GM12865 (cell line): ENCODE results near the gene MCC.

Experiments used
- DNase-seq: peaks from one replicate; pipeline ENCODE4 v3.0.0; 2010; ENCODE audit warnings: low read depth
- H3K4me3 ChIP-seq: 2 replicates; pipeline ENCODE4 v1.5.1; 2011; ENCODE audit warnings: mild to moderate bottlenecking, low read depth, low read length, control low read depth
- CTCF ChIP-seq: IDR thresholded peaks from 2 replicates; pipeline ENCODE4 v1.5.1; 2011; ENCODE audit warnings: low read length, control low read depth, low read depth, inconsistent platforms; ENCODE audit not compliant: insufficient read depth; ENCODE audit errors: missing control alignments

MCC gene

GRCh38 chr5:113092683-113093082 lies 395.6 kb downstream of the MCC start:
- no peak for DNase-seq
- H3K4me3 ChIP-seq, result no peak overlapping the region
- TF ChIP-seq CTCF, result no peak

GRCh38 chr5:113091622-113092021 lies 396.6 kb downstream of the MCC start:
- DNase-seq, result no peak
- no peak overlapping the region for H3K4me3 ChIP-seq
- no peak for TF ChIP-seq CTCF

GRCh38 chr5:113090336-113091106 lies 397.7 kb downstream of the MCC start:
- H3K4me3 ChIP-seq, result no peak overlapping the region
- peak; percentile 13 for DNase-seq
- TF ChIP-seq CTCF, result no peak

GRCh38 chr5:113089653-113090335 lies 398.5 kb downstream of the MCC start:
- no peak for DNase-seq
- no peak for TF ChIP-seq CTCF
- no peak overlapping the region for H3K4me3 ChIP-seq

- no peak overlapping the region for H3K4me3 ChIP-seq
- TF ChIP-seq CTCF, result no peak
- no peak for DNase-seq
Observed at GRCh38 chr5:113087976-113088514, 400.2 kb downstream of the MCC start.

GRCh38 chr5:113085880-113086409 lies 402.3 kb downstream of the MCC start:
- DNase-seq, result no peak
- no peak for TF ChIP-seq CTCF

More at GRCh38 chr5:113085880-113086409, 402.3 kb downstream of the MCC start:
- no peak overlapping the region for H3K4me3 ChIP-seq
